Mucosa of descending colon (tissue), 3 donors: ENCODE data around the gene ASF1A. TPM values are rescaled to one million over a fixed set of nuclear protein-coding genes. Genes with fewer than 3 reads are reported as not detected.

ENCODE experiments used
- ATAC-seq: fragments of 200-7000 bp; cut with Tn5 transposase; one replicate; pipeline ENCODE4 v1.9.1; 2020; ENCODE audit warnings: mild to moderate bottlenecking, moderate library complexity
- DNase-seq, 3 donors: peaks; one replicate each; pipeline ENCODE4 v3.0.0-alpha.2; 2020
- H3K36me3 ChIP-seq: fragments of 200-600 bp; one replicate; pipeline ENCODE4 v1.8.0; 2021; ENCODE audit warnings: low read depth, mild to moderate bottlenecking
- H3K4me1 ChIP-seq: fragments of 200-600 bp; one replicate; pipeline ENCODE4 v1.8.0; 2021; ENCODE audit warnings: low read depth, mild to moderate bottlenecking
- H3K4me3 ChIP-seq: fragments of 200-600 bp; one replicate; pipeline ENCODE4 v1.8.0; 2021; ENCODE audit warnings: mild to moderate bottlenecking
- H3K9me3 ChIP-seq: fragments of 200-600 bp; one replicate; pipeline ENCODE4 v1.8.0; 2021; ENCODE audit warnings: mild to moderate bottlenecking
- intact Hi-C, 2 donors: fragments of 100-400 bp; cut with DNase I in 1 of 2; cut with micrococcal nuclease in 1 of 2; formaldehyde crosslinking; loops; one replicate each; pipeline versions ENCODE4 v1.11.0 to v1.11.1; 2022; cut with DNase I, micrococcal nuclease
- total RNA-seq, 3 donors: library from RNA; stranded (reverse); fragmentation: NEBNext Ultra II Directional in 2 of 3; extraction: Animal tissue kit (Norgen Biotek cat#: 25700) in 2 of 3; gene quantifications; one replicate each; pipeline versions ENCODE4 v1.2.1 to v1.2.4, GENCODE V29; 2021 to 2023
- TF ChIP-seq, protein P1 (sequence below): fragments of 200-600 bp; IDR thresholded peaks from one replicate; pipeline ENCODE4 v1.8.0; 2022; ENCODE audit warnings: antibody characterized with exemption, mild to moderate bottlenecking
- donor health status: DM: no; HTN: no; CAD: no; lungs with moderate emphysema.
- donor health status: DM: no; HTN: no; CAD: no.
- donor health status: DM: no; HTN: yes; CAD: no.

Gene ASF1A
- total RNA-seq, 3 donors from 2014 or later: 14.3 to 22.2 (median 17.1) TPM

DNA sequence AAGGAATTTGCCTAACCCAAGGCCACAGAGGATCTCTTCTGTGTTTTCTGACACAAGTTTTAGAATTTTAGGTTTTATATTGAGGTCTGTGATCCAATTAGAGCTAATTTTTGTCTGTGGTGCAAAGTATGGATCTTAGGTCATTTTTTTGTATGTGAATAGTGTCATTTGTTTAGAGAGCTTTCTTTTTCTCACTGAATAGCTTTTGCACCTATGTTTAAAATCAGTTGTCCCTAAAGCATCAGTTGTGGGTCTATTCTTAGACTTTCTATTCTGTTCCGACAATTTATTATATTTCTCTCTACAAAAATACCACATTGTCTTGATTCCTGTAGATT, 41.3 kb downstream of the ASF1A start:
- TF ChIP-seq, protein P1, sequence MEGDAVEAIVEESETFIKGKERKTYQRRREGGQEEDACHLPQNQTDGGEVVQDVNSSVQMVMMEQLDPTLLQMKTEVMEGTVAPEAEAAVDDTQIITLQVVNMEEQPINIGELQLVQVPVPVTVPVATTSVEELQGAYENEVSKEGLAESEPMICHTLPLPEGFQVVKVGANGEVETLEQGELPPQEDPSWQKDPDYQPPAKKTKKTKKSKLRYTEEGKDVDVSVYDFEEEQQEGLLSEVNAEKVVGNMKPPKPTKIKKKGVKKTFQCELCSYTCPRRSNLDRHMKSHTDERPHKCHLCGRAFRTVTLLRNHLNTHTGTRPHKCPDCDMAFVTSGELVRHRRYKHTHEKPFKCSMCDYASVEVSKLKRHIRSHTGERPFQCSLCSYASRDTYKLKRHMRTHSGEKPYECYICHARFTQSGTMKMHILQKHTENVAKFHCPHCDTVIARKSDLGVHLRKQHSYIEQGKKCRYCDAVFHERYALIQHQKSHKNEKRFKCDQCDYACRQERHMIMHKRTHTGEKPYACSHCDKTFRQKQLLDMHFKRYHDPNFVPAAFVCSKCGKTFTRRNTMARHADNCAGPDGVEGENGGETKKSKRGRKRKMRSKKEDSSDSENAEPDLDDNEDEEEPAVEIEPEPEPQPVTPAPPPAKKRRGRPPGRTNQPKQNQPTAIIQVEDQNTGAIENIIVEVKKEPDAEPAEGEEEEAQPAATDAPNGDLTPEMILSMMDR: no peak
- intact Hi-C loops: no loop called here
- no peak for ATAC-seq
- no peaks in the 10 kb centered on the region for H3K36me3 ChIP-seq
- peaks cover 9% of the 10 kb centered on the region for H3K4me1 ChIP-seq
- H3K9me3 ChIP-seq: no peaks in the 10 kb centered on the region
- H3K4me3 ChIP-seq: peak overlapping the region; percentile 44
- no peak for DNase-seq

DNA sequence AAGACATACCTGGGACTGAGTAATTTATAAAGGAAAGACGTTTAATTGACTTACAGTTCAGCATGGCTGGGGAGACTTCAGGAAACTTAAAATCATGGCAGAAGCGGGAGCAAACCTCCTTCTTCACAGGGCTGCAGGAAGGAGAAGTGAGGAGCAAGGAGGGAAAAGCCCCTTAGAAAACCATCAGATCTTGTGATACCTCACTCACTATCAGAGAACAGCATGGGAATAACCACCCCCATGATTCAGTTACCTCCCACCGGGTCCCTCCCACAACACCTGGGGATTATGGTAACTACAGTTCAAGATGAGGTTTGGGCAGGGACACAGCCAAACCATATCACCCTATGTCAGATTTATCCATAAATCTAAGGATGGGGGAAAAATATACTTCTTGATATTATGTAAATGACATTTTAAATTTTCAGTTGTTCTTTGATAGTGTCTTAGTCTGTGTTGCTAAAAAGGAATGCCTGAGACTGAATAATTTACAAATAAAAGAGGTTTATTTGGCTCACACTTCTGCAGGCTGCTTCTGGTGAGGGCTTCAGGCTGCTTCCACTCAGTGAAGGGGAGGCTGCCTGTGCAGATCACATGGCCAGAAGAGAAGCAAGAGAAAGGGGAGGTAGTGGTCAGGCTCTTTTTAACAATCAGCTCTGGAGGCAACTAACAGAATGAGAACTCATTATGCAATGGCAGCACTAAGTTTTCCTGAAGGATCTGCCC, 42.2 kb downstream of the ASF1A start:
- H3K36me3 ChIP-seq: no peaks in the 10 kb centered on the region
- ATAC-seq: no peak
- H3K4me1 ChIP-seq: peaks cover 9% of the 10 kb centered on the region
- no peak overlapping the region for H3K4me3 ChIP-seq
- TF ChIP-seq, protein P1: no peak
- no peak for DNase-seq
- no peaks in the 10 kb centered on the region for H3K9me3 ChIP-seq
- intact Hi-C loops: no loop called here

DNA sequence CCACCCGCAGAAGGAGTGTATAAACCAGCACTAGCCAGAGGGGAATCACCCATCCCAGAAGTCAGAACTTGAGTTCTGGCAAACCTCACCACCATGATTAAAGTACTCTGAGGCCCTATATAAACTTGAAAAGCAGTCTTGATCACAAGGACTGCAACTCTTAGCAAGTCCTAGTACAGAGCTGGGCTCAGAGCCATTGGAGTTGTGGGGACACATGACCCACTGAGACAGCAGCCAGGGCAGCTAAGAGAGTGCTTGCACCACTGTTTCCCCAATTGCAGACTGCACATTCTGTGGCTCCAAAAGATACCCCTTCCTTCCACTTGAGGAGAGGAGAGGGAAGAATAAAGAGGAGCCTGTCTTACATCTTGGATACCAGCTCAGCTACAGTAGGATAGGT, 45.7 kb downstream of the ASF1A start:
- Histone ChIP-seq H3K4me1 (peaks cover 3% of the 10 kb centered on the region), H3K36me3 (no peaks in the 10 kb centered on the region), H3K9me3 (peaks cover 6% of the 10 kb centered on the region), H3K4me3 (no peak overlapping the region)
- TF ChIP-seq, protein P1: no peak
- ATAC-seq (no peak), DNase-seq (no peak)
- intact Hi-C loops: no loop called here

DNA sequence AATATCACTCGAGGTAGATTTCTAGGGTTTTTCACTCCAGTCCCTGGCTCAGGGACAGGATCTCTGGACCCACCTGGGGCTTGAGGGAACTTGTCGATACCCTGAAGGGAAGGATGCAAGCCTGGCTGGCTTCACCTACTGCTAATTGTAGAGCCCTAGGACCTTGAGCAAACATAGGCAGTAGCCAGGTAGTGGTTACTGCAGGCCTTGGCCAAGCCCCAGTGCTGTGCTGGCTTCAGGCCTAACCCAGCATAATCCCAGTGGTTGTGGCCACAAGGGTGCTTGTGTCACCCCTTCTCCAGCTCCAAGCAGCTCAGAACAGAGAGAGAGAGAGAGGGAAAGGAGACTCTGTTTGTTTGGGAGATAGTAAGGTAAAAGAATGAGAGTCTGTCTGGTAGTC, 46.8 kb downstream of the ASF1A start:
- Histone ChIP-seq H3K4me3 (no peak overlapping the region), H3K9me3 (peaks cover 9% of the 10 kb centered on the region), H3K4me1 (peaks cover 3% of the 10 kb centered on the region), H3K36me3 (no peaks in the 10 kb centered on the region)
- DNase-seq (no peak), ATAC-seq (no peak)
- TF ChIP-seq, protein P1: no peak
- intact Hi-C loops: no loop called here

DNA sequence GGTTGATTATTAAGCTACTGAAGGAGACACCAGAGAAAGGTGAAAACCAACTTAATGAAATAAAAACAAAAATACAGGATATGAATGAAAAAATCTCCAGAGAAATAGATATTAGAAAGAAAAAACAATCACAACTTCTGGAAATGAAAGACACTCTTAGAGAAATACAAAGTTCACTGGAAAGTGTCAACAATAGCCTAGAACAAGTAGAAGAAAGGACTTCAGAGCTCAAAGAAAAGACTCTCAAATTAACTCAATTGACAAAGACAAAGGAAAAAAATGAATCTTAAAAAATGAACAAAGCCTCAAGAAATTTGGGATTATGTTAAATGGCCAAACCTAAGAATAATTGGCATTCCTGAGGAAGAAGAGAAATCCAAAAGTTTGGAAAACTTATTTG, 51.3 kb downstream of the ASF1A start:
- no peak overlapping the region for H3K4me3 ChIP-seq
- peaks cover 9% of the 10 kb centered on the region for H3K9me3 ChIP-seq
- intact Hi-C loops: no loop called here
- TF ChIP-seq, protein P1: no peak
- DNase-seq (no peak), ATAC-seq (no peak)
- no peaks in the 10 kb centered on the region for H3K36me3 ChIP-seq
- no peaks in the 10 kb centered on the region for H3K4me1 ChIP-seq

DNA sequence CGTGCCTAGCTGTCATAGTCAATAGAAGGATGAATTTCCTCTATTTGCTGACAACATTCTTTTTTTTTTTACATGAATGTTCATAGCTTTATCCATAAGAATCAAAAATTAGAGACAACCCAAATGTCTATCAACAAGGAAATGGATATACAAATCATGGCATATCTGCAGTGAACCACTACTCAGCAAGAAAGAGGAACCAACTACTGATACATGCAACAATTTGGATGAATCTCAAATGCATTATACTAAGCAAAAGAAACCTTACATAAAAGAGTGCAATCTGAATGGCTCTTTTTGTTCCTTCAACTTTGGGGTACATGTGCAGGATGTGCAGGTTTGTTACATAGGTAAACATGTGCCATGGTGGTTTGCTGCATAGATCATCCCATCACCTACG, 58.7 kb downstream of the ASF1A start:
- Histone ChIP-seq H3K4me1 (no peaks in the 10 kb centered on the region), H3K4me3 (no peak overlapping the region), H3K36me3 (no peaks in the 10 kb centered on the region), H3K9me3 (no peaks in the 10 kb centered on the region)
- intact Hi-C loops: no loop called here
- DNase-seq: no peak
- ATAC-seq: no peak
- TF ChIP-seq, protein P1: no peak
